Loucy (cell line): ENCODE data around the gene TBC1D22A.

Experiments
- H2AFZ ChIP-seq: fragments of 200-600 bp; sonication (generic); 2 replicates; pipeline ENCODE4 v1.6.0; 2016; ENCODE audit warnings: antibody characterized with exemption, mild to moderate bottlenecking, low read length, moderate library complexity
- H3F3A ChIP-seq: fragments of 200-600 bp; 2 replicates; pipeline ENCODE4 v1.6.0; 2016; ENCODE audit warnings: antibody characterized with exemption, low read depth, mild to moderate bottlenecking
- H3K27me3 ChIP-seq: fragments of 200-600 bp; sonication (generic); 2 replicates; pipeline ENCODE4 v1.6.1; 2014; ENCODE audit warnings: low read length, mild to moderate bottlenecking; ENCODE audit not compliant: insufficient read depth, poor library complexity, severe bottlenecking
- H3K36me3 ChIP-seq: fragments of 200-600 bp; sonication (generic); 2 replicates; pipeline ENCODE4 v1.6.1; 2016; ENCODE audit warnings: low read length; ENCODE audit not compliant: insufficient read depth
- H3K4me1 ChIP-seq: fragments of 200-600 bp; sonication (generic); 2 replicates; pipeline ENCODE4 v1.5.1; 2014; ENCODE audit warnings: low read length, mild to moderate bottlenecking; ENCODE audit not compliant: insufficient read depth, poor library complexity, severe bottlenecking
- H3K4me2 ChIP-seq: fragments of 200-600 bp; sonication (generic); 2 replicates; pipeline ENCODE4 v1.6.0; 2014; ENCODE audit warnings: antibody characterized with exemption, low read length, low read depth, mild to moderate bottlenecking; ENCODE audit not compliant: poor library complexity, severe bottlenecking
- H3K4me3 ChIP-seq: fragments of 200-600 bp; sonication (generic); 2 replicates; pipeline ENCODE4 v1.5.1; 2014; ENCODE audit warnings: low read length, mild to moderate bottlenecking, mixed read lengths; ENCODE audit not compliant: poor library complexity, severe bottlenecking
- H3K79me2 ChIP-seq: fragments of 200-600 bp; sonication (generic); 2 replicates; pipeline ENCODE4 v1.6.1; 2014; ENCODE audit warnings: low read length; ENCODE audit not compliant: insufficient read depth
- H3K9ac ChIP-seq: fragments of 200-600 bp; sonication (generic); 2 replicates; pipeline ENCODE4 v1.6.0; 2014; ENCODE audit warnings: mild to moderate bottlenecking, low read depth, low read length, moderate library complexity; ENCODE audit not compliant: poor library complexity, severe bottlenecking
- H3K9me2 ChIP-seq: fragments of 200-600 bp; sonication (generic); replicated peaks from 2 replicates; pipeline ENCODE4 v1.6.1; 2016; ENCODE audit warnings: low read depth, low read length, mixed read lengths
- H3K9me3 ChIP-seq: fragments of 200-600 bp; sonication (generic); 2 replicates; pipeline ENCODE4 v1.6.1; 2014; ENCODE audit warnings: mild to moderate bottlenecking, antibody characterized with exemption, low read length, low read depth; ENCODE audit not compliant: insufficient read depth
- H4K20me1 ChIP-seq: fragments of 200-600 bp; sonication (generic); 2 replicates; pipeline ENCODE4 v1.6.0; 2014; ENCODE audit warnings: antibody characterized with exemption, low read length, mild to moderate bottlenecking; ENCODE audit not compliant: insufficient read depth, poor library complexity, severe bottlenecking
- CTCF ChIP-seq: fragments of 200-600 bp; sonication (generic); conservative IDR thresholded peaks from 2 replicates; pipeline ENCODE4 v1.5.1; 2014; ENCODE audit warnings: mild to moderate bottlenecking, antibody characterized with exemption, low read length
- EZH2phosphoT487 ChIP-seq: fragments of 200-600 bp; IDR thresholded peaks from 2 replicates; pipeline ENCODE4 v1.6.1; 2018; ENCODE audit warnings: antibody characterized with exemption, mild to moderate bottlenecking, moderate library complexity, borderline replicate concordance

TBC1D22A gene

GRCh38 chr22:47190957-47191670 lies 428.7 kb downstream of the TBC1D22A start:
- no peaks in the 10 kb centered on the region for H3K4me1 ChIP-seq
- no peak overlapping the region for H3K9ac ChIP-seq
- no peaks in the 10 kb centered on the region for H3K36me3 ChIP-seq
- no peak overlapping the region for H3K4me2 ChIP-seq
- no peaks in the 10 kb centered on the region for H3F3A ChIP-seq
- no peak overlapping the region for H3K4me3 ChIP-seq
- TF ChIP-seq EZH2phosphoT487 (no peak), CTCF (no peak)
- H3K9me3 ChIP-seq: no peaks in the 10 kb centered on the region; the same call in 1 of the 2 replicates
- H2AFZ ChIP-seq: no peak overlapping the region
- H3K9me2 ChIP-seq: no peaks in the 10 kb centered on the region
- no peaks in the 10 kb centered on the region for H3K79me2 ChIP-seq
- no peaks in the 10 kb centered on the region for H4K20me1 ChIP-seq
- no peaks in the 10 kb centered on the region for H3K27me3 ChIP-seq

- Histone ChIP-seq H3K4me3 (no peak overlapping the region), H3K9ac (no peak overlapping the region)
Observed at GRCh38 chr22:47191671-47192650, 429.5 kb downstream of the TBC1D22A start.

More at GRCh38 chr22:47191671-47192650, 429.5 kb downstream of the TBC1D22A start:
- Histone ChIP-seq H3K9me3 (no peaks in the 10 kb centered on the region), H4K20me1 (no peaks in the 10 kb centered on the region), H2AFZ (no peak overlapping the region), H3K79me2 (no peaks in the 10 kb centered on the region), H3K27me3 (no peaks in the 10 kb centered on the region), H3K4me2 (no peak overlapping the region), H3K9me2 (no peaks in the 10 kb centered on the region), H3K36me3 (no peaks in the 10 kb centered on the region), H3K4me1 (no peaks in the 10 kb centered on the region), H3F3A (no peaks in the 10 kb centered on the region)
- TF ChIP-seq EZH2phosphoT487 (no peak), CTCF (no peak)
